ENCODE data around the gene POLG2. TPM values are rescaled to one million over a fixed set of nuclear protein-coding genes. Genes with fewer than 3 reads are reported as not detected.

The POLG2 gene
- total and polyA plus RNA-seq, 4 donors: 3.0 to 8.0 (median 6.6) TPM

DNA sequence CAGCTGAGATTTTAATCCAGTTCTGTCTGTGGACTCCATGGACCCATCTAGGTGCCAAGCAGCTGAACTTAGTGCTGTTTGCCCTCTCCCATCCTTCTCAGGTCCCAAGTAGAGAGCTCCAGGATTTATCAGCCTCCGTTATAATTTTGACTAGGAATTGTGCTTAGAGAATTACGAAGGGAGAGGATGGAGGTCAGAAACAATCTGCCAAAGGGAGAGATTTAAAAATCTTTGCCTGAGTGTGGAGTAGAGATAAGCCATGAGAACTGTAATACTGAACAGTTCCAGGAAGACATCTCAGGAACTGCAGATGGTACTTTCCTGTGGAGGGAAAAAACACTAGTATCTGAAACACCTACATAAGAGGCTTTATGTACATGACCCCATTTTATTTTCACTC, 36.9 kb upstream of the POLG2 start:
- H3K9me3 ChIP-seq (ENCODE audit: control insufficient read depth in 4 of 4, low read length in 3 of 4): no peaks in the 10 kb centered on the region
- TF ChIP-seq TAF1 (conservative IDR thresholded peaks at IDR 0.05): no peak
- TF ChIP-seq, protein P1, sequence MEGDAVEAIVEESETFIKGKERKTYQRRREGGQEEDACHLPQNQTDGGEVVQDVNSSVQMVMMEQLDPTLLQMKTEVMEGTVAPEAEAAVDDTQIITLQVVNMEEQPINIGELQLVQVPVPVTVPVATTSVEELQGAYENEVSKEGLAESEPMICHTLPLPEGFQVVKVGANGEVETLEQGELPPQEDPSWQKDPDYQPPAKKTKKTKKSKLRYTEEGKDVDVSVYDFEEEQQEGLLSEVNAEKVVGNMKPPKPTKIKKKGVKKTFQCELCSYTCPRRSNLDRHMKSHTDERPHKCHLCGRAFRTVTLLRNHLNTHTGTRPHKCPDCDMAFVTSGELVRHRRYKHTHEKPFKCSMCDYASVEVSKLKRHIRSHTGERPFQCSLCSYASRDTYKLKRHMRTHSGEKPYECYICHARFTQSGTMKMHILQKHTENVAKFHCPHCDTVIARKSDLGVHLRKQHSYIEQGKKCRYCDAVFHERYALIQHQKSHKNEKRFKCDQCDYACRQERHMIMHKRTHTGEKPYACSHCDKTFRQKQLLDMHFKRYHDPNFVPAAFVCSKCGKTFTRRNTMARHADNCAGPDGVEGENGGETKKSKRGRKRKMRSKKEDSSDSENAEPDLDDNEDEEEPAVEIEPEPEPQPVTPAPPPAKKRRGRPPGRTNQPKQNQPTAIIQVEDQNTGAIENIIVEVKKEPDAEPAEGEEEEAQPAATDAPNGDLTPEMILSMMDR (IDR thresholded peaks at IDR 0.05; ENCODE audit: low read depth, low read length, missing input control): no peak
- TF ChIP-seq FOXA2 (IDR thresholded peaks at IDR 0.05): no peak
- TF ChIP-seq GABPA (IDR thresholded peaks at IDR 0.05 in 1 of 2, conservative IDR thresholded peaks at IDR 0.05 in 1 of 2): no peak
- no peak for TF ChIP-seq YY1 (IDR thresholded peaks at IDR 0.05)
- TF ChIP-seq NR2F2 (IDR thresholded peaks at IDR 0.05): no peak
- no peak for TF ChIP-seq JUND (IDR thresholded peaks at IDR 0.05)
- TF ChIP-seq, protein P2, sequence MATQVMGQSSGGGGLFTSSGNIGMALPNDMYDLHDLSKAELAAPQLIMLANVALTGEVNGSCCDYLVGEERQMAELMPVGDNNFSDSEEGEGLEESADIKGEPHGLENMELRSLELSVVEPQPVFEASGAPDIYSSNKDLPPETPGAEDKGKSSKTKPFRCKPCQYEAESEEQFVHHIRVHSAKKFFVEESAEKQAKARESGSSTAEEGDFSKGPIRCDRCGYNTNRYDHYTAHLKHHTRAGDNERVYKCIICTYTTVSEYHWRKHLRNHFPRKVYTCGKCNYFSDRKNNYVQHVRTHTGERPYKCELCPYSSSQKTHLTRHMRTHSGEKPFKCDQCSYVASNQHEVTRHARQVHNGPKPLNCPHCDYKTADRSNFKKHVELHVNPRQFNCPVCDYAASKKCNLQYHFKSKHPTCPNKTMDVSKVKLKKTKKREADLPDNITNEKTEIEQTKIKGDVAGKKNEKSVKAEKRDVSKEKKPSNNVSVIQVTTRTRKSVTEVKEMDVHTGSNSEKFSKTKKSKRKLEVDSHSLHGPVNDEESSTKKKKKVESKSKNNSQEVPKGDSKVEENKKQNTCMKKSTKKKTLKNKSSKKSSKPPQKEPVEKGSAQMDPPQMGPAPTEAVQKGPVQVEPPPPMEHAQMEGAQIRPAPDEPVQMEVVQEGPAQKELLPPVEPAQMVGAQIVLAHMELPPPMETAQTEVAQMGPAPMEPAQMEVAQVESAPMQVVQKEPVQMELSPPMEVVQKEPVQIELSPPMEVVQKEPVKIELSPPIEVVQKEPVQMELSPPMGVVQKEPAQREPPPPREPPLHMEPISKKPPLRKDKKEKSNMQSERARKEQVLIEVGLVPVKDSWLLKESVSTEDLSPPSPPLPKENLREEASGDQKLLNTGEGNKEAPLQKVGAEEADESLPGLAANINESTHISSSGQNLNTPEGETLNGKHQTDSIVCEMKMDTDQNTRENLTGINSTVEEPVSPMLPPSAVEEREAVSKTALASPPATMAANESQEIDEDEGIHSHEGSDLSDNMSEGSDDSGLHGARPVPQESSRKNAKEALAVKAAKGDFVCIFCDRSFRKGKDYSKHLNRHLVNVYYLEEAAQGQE (IDR thresholded peaks at IDR 0.05): no peak
- TF ChIP-seq, protein P3, sequence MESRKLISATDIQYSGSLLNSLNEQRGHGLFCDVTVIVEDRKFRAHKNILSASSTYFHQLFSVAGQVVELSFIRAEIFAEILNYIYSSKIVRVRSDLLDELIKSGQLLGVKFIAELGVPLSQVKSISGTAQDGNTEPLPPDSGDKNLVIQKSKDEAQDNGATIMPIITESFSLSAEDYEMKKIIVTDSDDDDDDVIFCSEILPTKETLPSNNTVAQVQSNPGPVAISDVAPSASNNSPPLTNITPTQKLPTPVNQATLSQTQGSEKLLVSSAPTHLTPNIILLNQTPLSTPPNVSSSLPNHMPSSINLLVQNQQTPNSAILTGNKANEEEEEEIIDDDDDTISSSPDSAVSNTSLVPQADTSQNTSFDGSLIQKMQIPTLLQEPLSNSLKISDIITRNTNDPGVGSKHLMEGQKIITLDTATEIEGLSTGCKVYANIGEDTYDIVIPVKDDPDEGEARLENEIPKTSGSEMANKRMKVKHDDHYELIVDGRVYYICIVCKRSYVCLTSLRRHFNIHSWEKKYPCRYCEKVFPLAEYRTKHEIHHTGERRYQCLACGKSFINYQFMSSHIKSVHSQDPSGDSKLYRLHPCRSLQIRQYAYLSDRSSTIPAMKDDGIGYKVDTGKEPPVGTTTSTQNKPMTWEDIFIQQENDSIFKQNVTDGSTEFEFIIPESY (IDR thresholded peaks at IDR 0.05): no peak
- no peak for TF ChIP-seq EGR1 (IDR thresholded peaks at IDR 0.05; ENCODE audit: low read depth in 2 of 2)
- TF ChIP-seq HNF4A (conservative IDR thresholded peaks at IDR 0.05): no peak
- TF ChIP-seq, protein P4, sequence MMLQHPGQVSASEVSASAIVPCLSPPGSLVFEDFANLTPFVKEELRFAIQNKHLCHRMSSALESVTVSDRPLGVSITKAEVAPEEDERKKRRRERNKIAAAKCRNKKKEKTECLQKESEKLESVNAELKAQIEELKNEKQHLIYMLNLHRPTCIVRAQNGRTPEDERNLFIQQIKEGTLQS (IDR thresholded peaks at IDR 0.05): no peak
- no peak for TF ChIP-seq SP1 (IDR thresholded peaks at IDR 0.05)
- TF ChIP-seq RXRA (IDR thresholded peaks at IDR 0.05): no peak
- TF ChIP-seq, protein P5, sequence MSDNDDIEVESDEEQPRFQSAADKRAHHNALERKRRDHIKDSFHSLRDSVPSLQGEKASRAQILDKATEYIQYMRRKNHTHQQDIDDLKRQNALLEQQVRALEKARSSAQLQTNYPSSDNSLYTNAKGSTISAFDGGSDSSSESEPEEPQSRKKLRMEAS (IDR thresholded peaks at IDR 0.05): no peak
- no peak for TF ChIP-seq RAD21 (IDR thresholded peaks at IDR 0.05)
- no peak overlapping the region for H3K4me3 ChIP-seq (ENCODE audit: low read depth in 1 of 3, low read length in 3 of 3)
- DNase-seq (ENCODE audit: low spot score): no peak
- H3K36me3 ChIP-seq (ENCODE audit: control insufficient read depth in 4 of 4, insufficient read depth in 3 of 4, low read depth in 1 of 4, low read length in 3 of 4): peaks cover 23 to 88% (median 78%) of the 10 kb centered on the region in 4 donors
- H3K27me3 ChIP-seq (ENCODE audit: control insufficient read depth in 4 of 4, insufficient read depth in 4 of 4, low read length in 3 of 4): no peaks in the 10 kb centered on the region
- H3K4me1 ChIP-seq (ENCODE audit: control insufficient read depth in 4 of 4, insufficient read depth in 4 of 4, low read length in 3 of 4): no peaks in the 10 kb centered on the region
- WGBS: 86% methylated on average over 2 of the region's 2 CpGs
- no peak overlapping the region for H3K27ac ChIP-seq (ENCODE audit: low read depth in 1 of 2, low read length in 2 of 2)
- H3K9ac ChIP-seq (ENCODE audit: low read depth in 1 of 2, low read length in 2 of 2): no peak overlapping the region

DNA sequence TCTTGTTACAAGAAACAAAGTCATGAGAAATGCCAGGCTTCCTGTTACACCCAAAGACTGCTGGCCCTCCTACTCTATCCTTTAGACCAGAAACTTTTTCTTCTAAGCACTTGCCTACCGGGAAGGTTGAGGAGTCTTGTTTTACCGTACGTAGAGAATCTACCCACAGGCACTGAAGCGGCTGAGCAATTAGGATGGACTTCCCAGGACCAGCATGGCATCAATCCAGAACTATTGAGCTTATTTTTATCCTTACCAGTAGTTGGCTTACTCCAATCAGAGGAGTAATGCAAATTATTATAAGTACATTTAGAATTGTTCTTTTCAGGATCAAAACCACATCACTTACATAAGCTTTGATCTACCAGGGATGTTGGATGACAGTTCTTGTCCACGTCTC, 35.6 kb upstream of the POLG2 start:
- H3K4me3 ChIP-seq (ENCODE audit: low read depth in 1 of 3, low read length in 3 of 3): no peak overlapping the region
- no peaks in the 10 kb centered on the region for H3K4me1 ChIP-seq (ENCODE audit: control insufficient read depth in 4 of 4, insufficient read depth in 4 of 4, low read length in 3 of 4)
- 94% methylated on average over 5 of the region's 5 CpGs for WGBS
- H3K9me3 ChIP-seq (ENCODE audit: control insufficient read depth in 4 of 4, low read length in 3 of 4): no peaks in the 10 kb centered on the region
- no peak overlapping the region for H3K9ac ChIP-seq (ENCODE audit: low read depth in 1 of 2, low read length in 2 of 2)
- TF ChIP-seq, protein P3 (IDR thresholded peaks at IDR 0.05): no peak
- TF ChIP-seq JUND (IDR thresholded peaks at IDR 0.05): no peak
- TF ChIP-seq RAD21 (IDR thresholded peaks at IDR 0.05): no peak
- TF ChIP-seq EGR1 (IDR thresholded peaks at IDR 0.05; ENCODE audit: low read depth in 2 of 2): no peak
- TF ChIP-seq, protein P1 (IDR thresholded peaks at IDR 0.05; ENCODE audit: low read depth, low read length, missing input control): no peak
- TF ChIP-seq SP1 (IDR thresholded peaks at IDR 0.05): no peak
- DNase-seq (ENCODE audit: low spot score): no peak
- H3K36me3 ChIP-seq (ENCODE audit: control insufficient read depth in 4 of 4, insufficient read depth in 3 of 4, low read depth in 1 of 4, low read length in 3 of 4): peaks cover 23 to 95% (median 86%) of the 10 kb centered on the region in 4 donors
- no peak overlapping the region for H3K27ac ChIP-seq (ENCODE audit: low read depth in 1 of 2, low read length in 2 of 2)
- no peaks in the 10 kb centered on the region for H3K27me3 ChIP-seq (ENCODE audit: control insufficient read depth in 4 of 4, insufficient read depth in 4 of 4, low read length in 3 of 4)

All from liver (tissue), 9 donors.